VCaP (cell line): ENCODE data around the gene PINLYP.

Experiments used
- H3K27ac ChIP-seq: fragments of 450-650 bp; 2 replicates; pipeline ENCODE4 v1.5.1; 2017
- TF ChIP-seq, protein P1 (sequence below): fragments of 450-650 bp; conservative IDR thresholded peaks from 2 replicates; pipeline ENCODE4 v1.5.1; 2017; ENCODE audit warnings: mild to moderate bottlenecking, moderate library complexity

PINLYP gene

DNA sequence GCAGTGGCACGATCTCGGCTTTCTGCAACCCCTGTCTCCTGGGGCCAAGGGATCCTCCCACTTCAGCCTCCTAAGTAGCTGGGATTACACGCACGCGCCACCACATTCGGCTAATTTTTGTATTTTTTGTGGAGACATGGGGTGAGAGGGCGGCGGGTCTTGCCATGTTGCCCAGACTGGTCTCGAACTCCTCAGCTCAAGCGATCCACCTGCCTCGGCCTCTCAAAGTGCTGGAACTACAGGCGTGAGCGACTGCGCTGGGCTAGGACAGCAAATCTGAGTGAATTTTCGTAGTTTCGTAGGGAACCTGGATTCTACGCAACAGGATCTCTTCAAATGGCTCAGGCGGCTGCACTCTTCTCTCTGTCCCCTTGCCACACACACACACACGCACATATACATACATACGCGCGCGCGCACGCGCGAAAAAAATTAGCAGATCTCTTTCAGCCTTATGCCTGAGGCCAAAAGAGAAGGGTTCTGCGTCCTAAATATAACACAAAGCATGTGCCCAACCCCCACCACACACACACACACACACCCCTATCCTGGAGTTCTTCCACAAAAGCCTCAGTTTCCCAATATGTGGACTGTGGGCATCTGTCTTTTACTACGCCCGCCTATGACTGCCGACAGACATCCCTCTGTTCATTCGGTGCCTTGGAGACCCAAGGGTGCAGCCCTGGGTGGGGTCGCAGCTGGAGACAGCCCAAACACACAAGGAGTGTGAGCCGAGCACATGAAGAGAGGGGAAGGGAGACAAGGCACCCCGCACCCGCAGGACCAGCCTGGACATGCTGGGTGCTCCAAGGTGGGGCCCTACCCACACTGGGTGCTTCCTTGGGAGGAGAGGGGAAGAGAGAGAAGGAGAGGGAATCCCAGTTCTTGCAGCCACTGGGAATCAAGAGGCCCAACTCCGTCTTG lies 616 bp downstream of the PINLYP start:
- H3K27ac ChIP-seq = peak overlapping the region; percentile 88
- TF ChIP-seq, protein P1, sequence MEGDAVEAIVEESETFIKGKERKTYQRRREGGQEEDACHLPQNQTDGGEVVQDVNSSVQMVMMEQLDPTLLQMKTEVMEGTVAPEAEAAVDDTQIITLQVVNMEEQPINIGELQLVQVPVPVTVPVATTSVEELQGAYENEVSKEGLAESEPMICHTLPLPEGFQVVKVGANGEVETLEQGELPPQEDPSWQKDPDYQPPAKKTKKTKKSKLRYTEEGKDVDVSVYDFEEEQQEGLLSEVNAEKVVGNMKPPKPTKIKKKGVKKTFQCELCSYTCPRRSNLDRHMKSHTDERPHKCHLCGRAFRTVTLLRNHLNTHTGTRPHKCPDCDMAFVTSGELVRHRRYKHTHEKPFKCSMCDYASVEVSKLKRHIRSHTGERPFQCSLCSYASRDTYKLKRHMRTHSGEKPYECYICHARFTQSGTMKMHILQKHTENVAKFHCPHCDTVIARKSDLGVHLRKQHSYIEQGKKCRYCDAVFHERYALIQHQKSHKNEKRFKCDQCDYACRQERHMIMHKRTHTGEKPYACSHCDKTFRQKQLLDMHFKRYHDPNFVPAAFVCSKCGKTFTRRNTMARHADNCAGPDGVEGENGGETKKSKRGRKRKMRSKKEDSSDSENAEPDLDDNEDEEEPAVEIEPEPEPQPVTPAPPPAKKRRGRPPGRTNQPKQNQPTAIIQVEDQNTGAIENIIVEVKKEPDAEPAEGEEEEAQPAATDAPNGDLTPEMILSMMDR = no peak

DNA sequence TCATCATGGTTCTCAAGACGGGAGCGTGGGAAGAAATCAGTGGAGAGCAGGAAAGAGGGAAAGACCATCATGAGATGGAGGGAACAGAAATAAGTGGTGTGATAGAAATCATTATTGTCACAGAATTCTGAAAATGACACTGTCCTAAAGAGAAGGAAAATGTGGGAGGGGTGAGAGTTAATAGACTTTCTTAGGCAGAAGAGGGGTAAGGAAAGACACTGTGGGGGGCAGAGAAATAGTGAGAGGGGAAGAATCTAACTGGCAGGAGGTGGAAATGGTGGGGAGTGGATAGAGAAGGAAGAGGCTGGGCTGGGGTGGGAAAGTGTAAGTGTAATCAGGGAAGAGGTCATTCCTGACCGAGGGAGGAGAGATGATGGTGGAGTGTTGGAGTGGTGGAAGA lies 3.2 kb downstream of the PINLYP start:
- TF ChIP-seq, protein P1 = no peak
- H3K27ac ChIP-seq = no peak overlapping the region

DNA sequence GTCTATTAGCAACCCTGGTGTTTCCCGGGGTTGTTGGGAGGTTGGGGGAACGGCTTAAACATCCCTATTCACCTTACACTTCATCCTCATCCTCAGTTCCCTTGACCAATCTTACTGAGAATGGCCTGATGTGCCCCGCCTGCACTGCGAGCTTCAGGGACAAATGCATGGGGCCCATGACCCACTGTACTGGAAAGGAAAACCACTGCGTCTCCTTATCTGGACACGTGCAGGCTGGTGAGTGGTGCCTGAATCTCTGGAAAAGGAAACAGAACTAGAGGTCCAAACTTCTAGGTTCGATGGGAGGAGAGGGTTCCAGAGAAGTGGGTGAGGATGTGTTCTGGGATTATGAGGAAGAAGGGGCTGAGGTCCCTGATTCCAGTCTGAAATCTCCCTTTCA lies 5.9 kb downstream of the PINLYP start:
- H3K27ac ChIP-seq = no peak overlapping the region
- TF ChIP-seq, protein P1 = no peak

DNA sequence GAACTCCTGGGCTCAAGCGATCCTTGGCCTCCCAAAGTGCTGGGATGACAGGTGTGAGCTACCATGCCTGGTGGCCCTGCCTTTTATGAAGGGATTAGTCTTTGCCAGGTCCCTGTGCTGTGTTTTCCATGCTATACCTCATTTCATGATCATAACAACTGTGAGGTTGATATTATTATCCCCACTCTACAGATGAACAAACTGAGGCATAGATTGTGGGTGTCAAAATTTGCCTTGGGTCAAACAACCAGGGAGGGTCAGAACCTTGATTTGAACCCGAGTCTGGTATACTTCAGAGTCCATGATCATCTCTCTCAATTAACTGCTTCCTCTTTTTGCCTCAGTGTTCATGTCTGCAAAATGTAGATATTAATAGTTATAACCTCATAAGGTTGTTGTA lies 6.9 kb downstream of the PINLYP start:
- no peak overlapping the region for H3K27ac ChIP-seq
- TF ChIP-seq, protein P1 = no peak

DNA sequence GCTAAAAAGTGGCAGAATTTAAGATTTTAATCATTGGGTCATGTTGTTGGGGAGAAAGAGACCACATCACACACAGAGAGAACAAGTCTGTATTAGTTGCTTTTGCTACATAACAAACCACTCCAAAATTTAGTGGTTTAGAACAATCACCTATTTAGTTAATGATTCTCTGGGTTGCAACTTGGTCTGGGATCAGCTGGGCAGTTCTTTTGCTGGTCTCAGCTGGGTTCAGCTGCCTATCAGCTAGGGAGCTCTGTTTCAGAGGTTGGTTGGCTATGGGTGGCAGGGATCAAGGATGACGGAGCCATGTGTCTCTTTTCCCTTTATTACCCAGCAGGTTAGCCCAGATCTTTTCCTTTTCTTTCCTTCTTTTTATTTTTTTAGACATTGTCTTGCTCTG lies 8.9 kb downstream of the PINLYP start:
- TF ChIP-seq, protein P1 = no peak
- H3K27ac ChIP-seq = no peak overlapping the region

DNA sequence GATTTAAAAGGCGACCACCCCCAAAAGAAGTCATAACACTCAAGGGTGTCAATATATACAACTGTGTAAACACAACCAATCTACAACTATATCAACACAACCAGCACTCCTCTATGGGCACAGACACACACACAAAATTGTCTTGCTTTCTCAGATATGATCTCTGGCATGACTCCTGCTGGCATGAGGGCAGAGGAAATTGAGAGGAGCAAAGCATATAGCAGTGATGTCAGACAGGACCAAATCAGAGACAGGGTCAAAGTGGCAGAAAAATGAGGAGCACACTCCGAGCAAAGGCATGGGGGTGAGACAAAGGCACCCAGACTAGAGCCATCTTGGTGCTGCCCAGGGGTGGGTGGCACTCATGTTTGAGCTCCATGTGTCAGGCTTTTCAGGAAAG lies 10.7 kb downstream of the PINLYP start:
- TF ChIP-seq, protein P1 = no peak
- H3K27ac ChIP-seq = peak overlapping the region; percentile 58

DNA sequence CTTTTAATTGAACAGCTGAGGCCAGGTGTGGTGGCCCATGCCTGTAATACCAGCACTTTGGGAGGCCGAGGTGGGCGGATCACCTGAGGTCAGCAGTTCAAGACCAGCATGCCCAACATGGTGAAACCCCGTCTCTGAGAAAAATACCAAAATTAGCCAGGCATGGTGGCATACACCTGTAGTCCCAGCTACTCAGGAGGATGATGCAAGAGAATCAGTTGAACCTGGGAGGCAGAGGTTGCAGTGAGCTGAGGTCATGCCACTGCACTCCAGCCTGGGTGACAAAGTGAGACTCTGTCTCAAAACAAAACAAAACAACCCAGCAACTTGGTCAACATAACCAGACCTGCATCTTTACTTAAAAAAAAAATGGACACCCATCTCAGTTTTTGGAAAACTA lies 11.4 kb downstream of the PINLYP start:
- peak overlapping the region; percentile 58 for H3K27ac ChIP-seq

DNA sequence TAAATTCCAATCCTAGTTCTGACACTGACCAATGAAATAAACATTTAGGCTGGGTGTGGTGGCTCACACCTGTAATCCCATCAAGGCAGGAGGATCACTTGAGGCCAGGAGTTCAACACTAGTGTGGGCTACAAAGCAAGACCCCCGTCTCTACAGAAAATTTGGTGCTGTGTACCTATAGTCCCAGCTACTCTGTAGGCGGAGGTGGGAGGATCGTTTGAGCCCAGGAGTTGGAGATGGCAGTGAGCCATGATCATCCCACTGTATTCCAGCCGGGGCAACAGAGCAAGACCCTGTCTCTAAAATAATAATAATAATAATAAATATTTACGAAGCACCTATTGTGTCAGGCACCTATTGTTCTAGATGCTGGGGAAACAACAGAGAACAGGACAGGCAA lies 13.7 kb downstream of the PINLYP start:
- TF ChIP-seq, protein P1 = no peak

More for the DNA sequence above, 13.7 kb downstream of the PINLYP start:
- H3K27ac ChIP-seq = no peak overlapping the region
